ENCODE measurements around the gene SPARCL1.

DNA sequence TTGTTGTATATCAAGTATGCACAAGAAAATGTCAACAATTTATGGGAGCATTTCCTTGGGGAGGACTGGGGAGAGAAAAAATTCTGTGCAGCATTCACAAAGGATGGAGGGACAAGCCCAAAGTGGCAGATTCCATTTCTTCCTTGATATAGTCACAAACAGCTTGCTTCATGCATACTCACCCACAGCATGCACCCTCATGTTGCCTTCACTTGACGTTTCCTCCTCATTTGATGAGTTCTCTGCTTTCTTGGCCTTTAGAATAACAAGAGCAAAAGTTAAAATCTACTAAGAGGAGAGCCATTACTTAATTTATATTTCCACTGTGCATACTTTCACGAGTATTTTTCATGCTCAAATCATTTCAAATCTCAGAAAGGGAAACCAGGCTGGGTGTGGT, 37.7 kb downstream of the SPARCL1 start:
- TF ChIP-seq, protein P1, sequence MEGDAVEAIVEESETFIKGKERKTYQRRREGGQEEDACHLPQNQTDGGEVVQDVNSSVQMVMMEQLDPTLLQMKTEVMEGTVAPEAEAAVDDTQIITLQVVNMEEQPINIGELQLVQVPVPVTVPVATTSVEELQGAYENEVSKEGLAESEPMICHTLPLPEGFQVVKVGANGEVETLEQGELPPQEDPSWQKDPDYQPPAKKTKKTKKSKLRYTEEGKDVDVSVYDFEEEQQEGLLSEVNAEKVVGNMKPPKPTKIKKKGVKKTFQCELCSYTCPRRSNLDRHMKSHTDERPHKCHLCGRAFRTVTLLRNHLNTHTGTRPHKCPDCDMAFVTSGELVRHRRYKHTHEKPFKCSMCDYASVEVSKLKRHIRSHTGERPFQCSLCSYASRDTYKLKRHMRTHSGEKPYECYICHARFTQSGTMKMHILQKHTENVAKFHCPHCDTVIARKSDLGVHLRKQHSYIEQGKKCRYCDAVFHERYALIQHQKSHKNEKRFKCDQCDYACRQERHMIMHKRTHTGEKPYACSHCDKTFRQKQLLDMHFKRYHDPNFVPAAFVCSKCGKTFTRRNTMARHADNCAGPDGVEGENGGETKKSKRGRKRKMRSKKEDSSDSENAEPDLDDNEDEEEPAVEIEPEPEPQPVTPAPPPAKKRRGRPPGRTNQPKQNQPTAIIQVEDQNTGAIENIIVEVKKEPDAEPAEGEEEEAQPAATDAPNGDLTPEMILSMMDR (IDR thresholded peaks at IDR 0.05), result no peak
- TF ChIP-seq MXI1 (IDR thresholded peaks at IDR 0.05; ENCODE audit: low read depth, low read length), result no peak
- TF ChIP-seq, protein P2, sequence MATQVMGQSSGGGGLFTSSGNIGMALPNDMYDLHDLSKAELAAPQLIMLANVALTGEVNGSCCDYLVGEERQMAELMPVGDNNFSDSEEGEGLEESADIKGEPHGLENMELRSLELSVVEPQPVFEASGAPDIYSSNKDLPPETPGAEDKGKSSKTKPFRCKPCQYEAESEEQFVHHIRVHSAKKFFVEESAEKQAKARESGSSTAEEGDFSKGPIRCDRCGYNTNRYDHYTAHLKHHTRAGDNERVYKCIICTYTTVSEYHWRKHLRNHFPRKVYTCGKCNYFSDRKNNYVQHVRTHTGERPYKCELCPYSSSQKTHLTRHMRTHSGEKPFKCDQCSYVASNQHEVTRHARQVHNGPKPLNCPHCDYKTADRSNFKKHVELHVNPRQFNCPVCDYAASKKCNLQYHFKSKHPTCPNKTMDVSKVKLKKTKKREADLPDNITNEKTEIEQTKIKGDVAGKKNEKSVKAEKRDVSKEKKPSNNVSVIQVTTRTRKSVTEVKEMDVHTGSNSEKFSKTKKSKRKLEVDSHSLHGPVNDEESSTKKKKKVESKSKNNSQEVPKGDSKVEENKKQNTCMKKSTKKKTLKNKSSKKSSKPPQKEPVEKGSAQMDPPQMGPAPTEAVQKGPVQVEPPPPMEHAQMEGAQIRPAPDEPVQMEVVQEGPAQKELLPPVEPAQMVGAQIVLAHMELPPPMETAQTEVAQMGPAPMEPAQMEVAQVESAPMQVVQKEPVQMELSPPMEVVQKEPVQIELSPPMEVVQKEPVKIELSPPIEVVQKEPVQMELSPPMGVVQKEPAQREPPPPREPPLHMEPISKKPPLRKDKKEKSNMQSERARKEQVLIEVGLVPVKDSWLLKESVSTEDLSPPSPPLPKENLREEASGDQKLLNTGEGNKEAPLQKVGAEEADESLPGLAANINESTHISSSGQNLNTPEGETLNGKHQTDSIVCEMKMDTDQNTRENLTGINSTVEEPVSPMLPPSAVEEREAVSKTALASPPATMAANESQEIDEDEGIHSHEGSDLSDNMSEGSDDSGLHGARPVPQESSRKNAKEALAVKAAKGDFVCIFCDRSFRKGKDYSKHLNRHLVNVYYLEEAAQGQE (IDR thresholded peaks at IDR 0.05; ENCODE audit: low read depth, low read length), result no peak
- TF ChIP-seq, protein P3, sequence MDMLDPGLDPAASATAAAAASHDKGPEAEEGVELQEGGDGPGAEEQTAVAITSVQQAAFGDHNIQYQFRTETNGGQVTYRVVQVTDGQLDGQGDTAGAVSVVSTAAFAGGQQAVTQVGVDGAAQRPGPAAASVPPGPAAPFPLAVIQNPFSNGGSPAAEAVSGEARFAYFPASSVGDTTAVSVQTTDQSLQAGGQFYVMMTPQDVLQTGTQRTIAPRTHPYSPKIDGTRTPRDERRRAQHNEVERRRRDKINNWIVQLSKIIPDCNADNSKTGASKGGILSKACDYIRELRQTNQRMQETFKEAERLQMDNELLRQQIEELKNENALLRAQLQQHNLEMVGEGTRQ (IDR thresholded peaks at IDR 0.05; ENCODE audit: borderline replicate concordance, low read depth, low read length), result no peak
- no peak for TF ChIP-seq TEAD4 (IDR thresholded peaks at IDR 0.05; ENCODE audit: borderline replicate concordance, insufficient read depth)
- no peak for TF ChIP-seq EP300 (IDR thresholded peaks at IDR 0.05; ENCODE audit: borderline replicate concordance in 1 of 2, low read depth in 1 of 2, low read length in 1 of 2)
- TF ChIP-seq EZH2phosphoT487 (IDR thresholded peaks at IDR 0.05; ENCODE audit: borderline replicate concordance, low read depth), result no peak
- no peak for TF ChIP-seq NRF1 (IDR thresholded peaks at IDR 0.05; ENCODE audit: low read depth, low read length)
- no peak for TF ChIP-seq JUND (IDR thresholded peaks at IDR 0.05)
- no peak for TF ChIP-seq RAD21 (IDR thresholded peaks at IDR 0.05; ENCODE audit: low read length)
